Activated CD4-positive, CD25-positive, alpha-beta regulatory T cell treated with anti-CD3 and anti-CD28 coated beads, Interleukin-2, amount 50 U/mL, for 72 hours (primary cell): Measurements from ENCODE around the gene SHANK2.

Experiments
- DNase-seq: peaks from one replicate; pipeline ENCODE4 v3.0.0; 2021

The SHANK2 gene

DNA sequence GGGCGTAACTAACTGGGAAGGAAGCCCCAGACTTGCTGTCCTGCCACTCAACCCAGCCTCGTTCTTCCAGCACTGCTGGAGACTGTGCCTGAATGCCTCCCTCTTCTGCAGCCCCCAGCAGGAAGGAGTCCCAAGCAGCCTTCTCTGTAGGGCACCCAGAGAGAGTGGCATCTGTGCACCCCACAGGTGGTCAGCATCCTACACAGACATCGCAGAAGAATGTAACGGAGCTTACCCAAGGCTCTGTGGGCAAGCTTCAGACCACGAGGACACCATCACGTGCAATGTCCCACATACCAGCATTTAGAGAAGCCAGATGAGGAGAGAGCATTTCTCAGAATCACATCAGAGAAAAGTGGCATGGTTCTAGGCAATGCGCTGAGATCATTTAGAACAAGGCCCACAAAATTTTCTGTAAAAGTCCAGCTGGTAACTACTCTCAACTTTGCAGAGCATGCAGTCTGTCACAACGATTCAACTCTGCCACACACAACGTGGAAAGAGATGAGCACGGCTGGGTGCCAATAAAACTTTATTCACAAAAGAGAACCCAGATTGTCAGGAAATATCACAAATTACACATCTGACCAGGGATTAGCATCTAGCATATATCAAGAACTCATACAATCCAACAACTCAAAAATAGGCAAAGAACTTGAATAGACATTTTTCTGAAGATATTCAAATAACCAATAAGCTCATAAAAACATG is 33.4 kb downstream of the SHANK2 start:
- no peak for DNase-seq

GRCh38 chr11:71215425-71215965 is 36.9 kb downstream of the SHANK2 start:
- DNase-seq = no peak

GRCh38 chr11:71214553-71215424 is 37.6 kb downstream of the SHANK2 start:
- DNase-seq = no peak

- DNase-seq = no peak
Observed at GRCh38 chr11:71213696-71214552, 38.5 kb downstream of the SHANK2 start.

DNA sequence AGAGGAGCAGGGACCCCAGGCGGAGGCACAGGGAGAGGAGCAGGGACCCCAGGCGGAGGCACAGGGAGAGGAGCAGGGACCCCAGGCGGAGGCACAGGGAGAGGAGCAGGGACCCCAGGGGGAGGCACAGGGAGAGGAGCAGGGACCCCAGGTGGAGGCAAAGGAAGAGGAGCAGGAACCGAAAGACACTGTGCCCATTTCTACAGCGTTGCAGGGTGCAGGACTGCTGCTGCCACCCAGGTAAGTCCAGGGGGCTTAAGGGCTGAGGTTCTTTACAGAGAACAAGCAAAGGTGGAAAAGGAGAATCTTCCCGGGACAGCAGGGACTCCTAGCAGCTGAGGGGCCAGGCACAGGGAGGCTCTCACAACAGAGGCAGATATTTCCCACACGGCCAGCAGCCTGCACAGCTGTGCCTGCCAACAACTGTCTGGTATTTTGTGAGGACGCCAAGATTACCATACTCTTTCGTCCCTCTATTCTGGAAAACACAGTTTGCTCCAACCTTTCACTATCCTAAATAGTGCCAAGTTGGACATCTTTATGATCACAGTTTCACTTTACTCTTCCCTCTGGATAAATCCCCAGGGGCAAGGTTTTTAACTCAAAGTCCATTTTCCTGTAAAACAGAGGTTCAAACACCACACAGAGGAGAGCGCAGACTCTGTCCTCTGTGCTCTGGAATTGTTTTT is 39.4 kb downstream of the SHANK2 start:
- no peak for DNase-seq

GRCh38 chr11:71211631-71212030 is 40.7 kb downstream of the SHANK2 start:
- DNase-seq = no peak

- no peak for DNase-seq
Observed at GRCh38 chr11:71210861-71211260, 41.5 kb downstream of the SHANK2 start.

GRCh38 chr11:71209656-71210055 is 42.7 kb downstream of the SHANK2 start:
- no peak for DNase-seq

- DNase-seq = no peak
Observed at GRCh38 chr11:71209181-71209580, 43.2 kb downstream of the SHANK2 start.

- no peak for DNase-seq
Observed at GRCh38 chr11:71208011-71208774, 44.2 kb downstream of the SHANK2 start.

DNA sequence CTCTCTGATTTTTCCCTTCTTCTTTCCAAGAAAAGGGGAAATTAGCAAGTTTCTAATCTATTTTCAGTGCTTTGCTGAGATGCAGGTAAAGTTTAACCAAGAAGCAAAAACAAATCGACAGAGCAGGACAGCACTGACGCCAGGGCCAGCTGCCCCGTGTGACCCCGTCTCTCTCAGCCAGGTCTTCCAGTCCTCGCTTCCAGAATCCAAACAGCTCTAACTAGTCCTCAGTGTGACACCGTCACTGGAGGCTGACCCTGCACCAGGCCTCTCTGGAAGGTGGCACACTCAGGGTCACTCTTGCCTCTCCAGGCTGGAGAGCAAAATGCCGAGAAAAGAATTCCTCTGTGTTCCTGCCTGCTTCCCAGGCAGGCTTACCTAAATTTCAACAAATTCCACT is 44.8 kb downstream of the SHANK2 start:
- DNase-seq = no peak

- no peak for DNase-seq
Observed at GRCh38 chr11:71206186-71206585, 46.2 kb downstream of the SHANK2 start.

- no peak for DNase-seq
Observed at GRCh38 chr11:71204748-71205664, 47.4 kb downstream of the SHANK2 start.

DNA sequence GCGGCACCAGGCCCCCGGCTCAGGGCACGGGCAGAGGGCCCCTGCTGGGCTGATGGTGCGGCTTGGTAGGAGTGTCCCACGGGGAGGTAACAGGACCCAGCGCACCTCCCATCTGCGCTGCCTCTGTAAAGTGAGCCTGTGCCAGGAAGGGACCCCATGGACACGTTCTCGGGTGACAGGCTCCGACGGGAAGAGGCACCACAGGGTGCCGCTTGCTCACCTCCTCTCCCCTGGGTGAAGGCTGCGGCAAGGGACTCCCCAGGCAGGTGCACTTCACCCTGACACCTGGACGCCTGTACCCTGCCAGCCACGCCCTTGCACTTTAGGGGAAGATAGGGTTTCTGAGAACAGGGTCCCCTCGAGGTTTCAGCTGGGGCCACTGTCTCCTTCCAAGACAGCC is 48.1 kb downstream of the SHANK2 start:
- no peak for DNase-seq

DNA sequence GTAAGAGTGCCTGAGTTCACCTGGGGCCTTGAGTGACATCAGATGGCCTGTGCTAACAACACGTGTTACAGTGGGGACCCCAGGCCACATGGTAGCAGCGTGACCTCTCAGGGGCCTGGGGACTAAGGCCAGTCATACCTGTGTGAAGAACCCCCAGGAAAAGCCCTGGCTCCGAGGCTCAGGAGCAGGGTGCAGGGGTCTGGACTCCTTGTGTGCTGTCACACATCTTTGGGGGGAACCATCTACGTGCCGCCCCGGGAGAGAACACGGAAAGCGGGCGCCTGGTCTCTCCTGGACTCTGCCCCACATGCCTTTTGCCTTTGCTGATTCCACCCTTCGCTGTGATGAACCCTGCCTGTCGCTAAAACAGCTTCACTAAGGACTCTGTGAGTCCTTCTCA is 48.7 kb downstream of the SHANK2 start:
- no peak for DNase-seq

- no peak for DNase-seq
Observed at GRCh38 chr11:71202966-71203365, 49.4 kb downstream of the SHANK2 start.

DNA sequence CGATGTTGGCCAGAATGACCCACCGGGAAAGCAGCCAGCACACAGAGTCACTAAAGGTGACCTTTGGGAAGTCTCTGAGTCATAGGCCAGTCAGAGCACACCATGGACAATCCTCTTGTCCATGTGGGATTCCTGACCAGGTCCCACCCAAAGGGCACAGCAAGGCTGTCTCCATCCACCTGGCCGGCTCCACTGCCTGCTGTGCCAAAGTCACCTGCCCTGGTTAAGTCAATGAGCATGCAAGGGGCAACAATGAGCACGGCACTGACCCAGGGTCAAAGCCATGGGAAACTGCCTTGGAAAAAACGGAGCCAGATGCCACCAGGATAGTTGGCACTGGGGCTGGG is 49.8 kb downstream of the SHANK2 start:
- DNase-seq = no peak
